ENCODE results near the gene SMDT1. TPM values are rescaled to one million over a fixed set of nuclear protein-coding genes. Genes with fewer than 3 reads are reported as not detected.
"Not testable (repeated sequence)": the region's sequence is repeated elsewhere in the genome, so short reads cannot be mapped to it uniquely, and the experiment has no call there.

SMDT1 gene
- total and polyA plus RNA-seq, 10 of the 15 experiments (the other 5 are each of a cell fraction or from before 2014, with no cell fraction given) = 19.7 to 176 (median 66.3) TPM

DNA sequence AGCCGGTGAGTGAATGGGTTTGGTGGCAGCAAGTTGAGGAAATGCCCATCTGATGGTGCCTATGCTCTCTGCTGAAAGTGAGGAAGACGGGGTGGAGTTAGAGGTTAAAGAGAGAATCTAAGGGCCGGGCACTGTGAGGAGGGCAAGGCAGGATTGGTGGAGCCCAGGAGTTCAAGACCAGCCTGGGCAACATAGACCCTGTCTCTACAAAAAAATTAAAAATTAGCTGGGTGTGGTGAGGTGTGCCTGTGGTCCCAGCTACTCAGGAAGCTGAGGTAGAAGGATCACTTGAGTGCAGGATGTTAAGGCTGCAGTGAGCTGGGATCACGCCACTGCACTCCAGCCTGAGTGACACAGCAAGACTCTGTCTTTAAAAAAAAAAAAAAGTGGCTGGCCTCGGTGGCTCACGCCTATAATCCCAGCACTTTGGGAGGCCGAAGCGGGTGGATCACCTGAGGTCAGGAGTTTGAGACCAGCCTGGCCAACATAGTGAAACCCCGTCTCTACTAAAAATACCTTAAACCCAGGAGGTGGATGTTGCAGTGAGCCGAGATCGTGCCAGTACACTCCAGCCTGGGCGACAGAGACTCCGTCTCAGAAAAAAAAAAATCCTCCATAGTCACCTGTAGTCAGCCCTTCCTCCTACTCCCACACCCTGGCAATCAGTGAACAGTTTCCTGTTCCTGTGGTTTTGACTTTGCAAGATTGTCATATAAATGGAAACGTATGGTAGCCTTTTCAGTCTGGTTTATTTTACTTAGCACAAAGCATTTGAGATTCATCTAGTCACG is 40.9 kb downstream of the SMDT1 start:
- POLR2A ChIA-PET; H3K27me3 ChIP-seq (replicated peaks in 1 of 2; ENCODE audit: control insufficient read depth in 2 of 2, insufficient read depth in 2 of 2, low read length in 1 of 2); in situ Hi-C loops (cut with MboI); CTCF ChIA-PET; FAIRE-seq; H3K36me3 ChIP-seq (ENCODE audit: control insufficient read depth in 2 of 2, insufficient read depth in 2 of 2, low read length in 1 of 2); H3K79me2 ChIP-seq (ENCODE audit: control insufficient read depth, insufficient read depth, low read length); H3K9me3 ChIP-seq (replicated peaks; ENCODE audit: control insufficient read depth, insufficient read depth, low read length); H3K4me1 ChIP-seq (ENCODE audit: control insufficient read depth, insufficient read depth, low read length); H4K20me1 ChIP-seq (ENCODE audit: control insufficient read depth, insufficient read depth); RAD21 ChIA-PET (ENCODE audit: unreplicated experiment); intact Hi-C loops (cut with micrococcal nuclease; ENCODE audit: unreplicated experiment); H3K9ac ChIP-seq (ENCODE audit: control insufficient read depth, insufficient read depth, low read length); BruUV-seq (replicated peaks): not testable (repeated sequence)
- H3K27ac ChIP-seq (ENCODE audit: control insufficient read depth, insufficient read depth) = peak overlapping the region; percentile 6; the same call in 1 of the 2 replicates
- 5% methylated on average over 15 of the region's 15 CpGs for WGBS (ENCODE audit: insufficient coverage, insufficient replicate concordance, low lambda C conversion rate, missing lambda C conversion rate)
- SMC1A ChIA-PET (ENCODE audit: uncharacterized antibody, unreplicated experiment) = interaction anchor here (0.5 to 1.1 kb wide), 2 partner anchors 27 to 371 kb away, joined by 3 read pairs; no protein-coding TSS in a partner anchor
- H3K4me3 ChIP-seq = 0 out of 2 replicates have a peak overlapping the region, but pooled peaks have one; percentile 0
- TF ChIP-seq RUNX3 (IDR thresholded peaks at IDR 0.05; ENCODE audit: low read length) (peak; percentile 84), EGR1 (IDR thresholded peaks at IDR 0.05; ENCODE audit: borderline replicate concordance in 1 of 2, low read depth in 2 of 2, low read length in 2 of 2) (peak in 1 of 2 experiments; percentile 46; a peak in 1 of 3 replicates), ETV6 (conservative IDR thresholded peaks at IDR 0.05 in 1 of 2, IDR thresholded peaks at IDR 0.05 in 1 of 2; ENCODE audit: borderline replicate concordance in 1 of 2, low read depth in 1 of 2) (peak in 1 of 2 experiments; percentile 66; a peak in 2 of 4 replicates), GABPA (IDR thresholded peaks at IDR 0.05; ENCODE audit: low read depth) (0 out of 2 replicates have a peak, but pooled peaks have one; percentile 29)
- peak overlapping the region; percentile 17 for H2AFZ ChIP-seq (ENCODE audit: control insufficient read depth, low read depth, low read length)
- ATAC-seq (peak; percentile 58), DNase-seq (ENCODE audit: low read depth, low spot score) (peak; percentile 37)
- peak overlapping the region; percentile 11 for H3K4me2 ChIP-seq (ENCODE audit: control insufficient read depth, insufficient read depth)

GRCh38 chr22:42123529-42123928 is 44.0 kb downstream of the SMDT1 start:
- in situ Hi-C loops (cut with MboI) = not testable (repeated sequence)
- WGBS (ENCODE audit: insufficient coverage, insufficient replicate concordance, low lambda C conversion rate, missing lambda C conversion rate) = no CpG with 5 or more reads among the region's 4 CpGs

More at GRCh38 chr22:42123529-42123928, 44.0 kb downstream of the SMDT1 start:
- H3K4me2 ChIP-seq (ENCODE audit: control insufficient read depth, insufficient read depth); H3K79me2 ChIP-seq (ENCODE audit: control insufficient read depth, insufficient read depth, low read length); H3K4me3 ChIP-seq; H3K36me3 ChIP-seq (ENCODE audit: control insufficient read depth in 2 of 2, insufficient read depth in 2 of 2, low read length in 1 of 2); POLR2A ChIA-PET; intact Hi-C loops (cut with micrococcal nuclease; ENCODE audit: unreplicated experiment); DNase-seq (ENCODE audit: low read depth, low spot score); H3K9me3 ChIP-seq (replicated peaks; ENCODE audit: control insufficient read depth, insufficient read depth, low read length); H2AFZ ChIP-seq (ENCODE audit: control insufficient read depth, low read depth, low read length); H3K9ac ChIP-seq (ENCODE audit: control insufficient read depth, insufficient read depth, low read length); H3K27me3 ChIP-seq (replicated peaks in 1 of 2; ENCODE audit: control insufficient read depth in 2 of 2, insufficient read depth in 2 of 2, low read length in 1 of 2); H4K20me1 ChIP-seq (ENCODE audit: control insufficient read depth, insufficient read depth); H3K27ac ChIP-seq (ENCODE audit: control insufficient read depth, insufficient read depth); H3K4me1 ChIP-seq (ENCODE audit: control insufficient read depth, insufficient read depth, low read length); SMC1A ChIA-PET (ENCODE audit: uncharacterized antibody, unreplicated experiment); FAIRE-seq; RAD21 ChIA-PET (ENCODE audit: unreplicated experiment); BruUV-seq (replicated peaks): not testable (repeated sequence)
- CTCF ChIA-PET = interaction anchor here (0.6 kb wide), 1 partner anchor 8 kb away, joined by 5 read pairs; no protein-coding TSS in a partner anchor
- ATAC-seq = peak; percentile 43
